ENCODE results near the gene OSBPL9. TPM values are rescaled to one million over a fixed set of nuclear protein-coding genes. Genes with fewer than 3 reads are reported as not detected.
A peak's percentile ranks its signal among the peaks of the same experiment; 100 is the strongest.

Gene OSBPL9
- total and polyA plus RNA-seq, 9 of the 15 experiments (the other 6 are each of a cell fraction or from before 2014, with no cell fraction given): 43.9 to 217 (median 170) TPM

- TF ChIP-seq NFIC (IDR thresholded peaks at IDR 0.05) (peak; percentile 99), YY1 (IDR thresholded peaks at IDR 0.05; ENCODE audit: borderline replicate concordance in 1 of 3, control insufficient read depth in 1 of 3, extremely low read depth in 1 of 3, insufficient read depth in 3 of 3, insufficient read length in 1 of 3, insufficient replicate concordance in 2 of 3, low read depth in 1 of 3, low read length in 2 of 3) (peak in 1 of 3 experiments; percentile 72), NCOR1 (IDR thresholded peaks at IDR 0.05) (peak; percentile 3; the same call in 1 of the 2 replicates), TAL1 (IDR thresholded peaks at IDR 0.05) (peak; percentile 37; the same call in 1 of the 2 replicates), FOSL1 (tag; conservative IDR thresholded peaks at IDR 0.05) (peak; percentile 96), SMARCB1 (IDR thresholded peaks at IDR 0.05; ENCODE audit: insufficient read length, low read depth) (peak; percentile 72), BRD9 (IDR thresholded peaks at IDR 0.05; ENCODE audit: low read depth, partially characterized antibody) (peak; percentile 26), ZNF584 (CRISPR knock-in tag; IDR thresholded peaks at IDR 0.05; ENCODE audit: low read depth) (peak; percentile 45; the same call in 1 of the 2 replicates), ZC3H11A (IDR thresholded peaks at IDR 0.05; ENCODE audit: low read depth, low read length) (no peak), DMBX1 (CRISPR knock-in tag; IDR thresholded peaks at IDR 0.05; ENCODE audit: borderline replicate concordance) (peak; percentile 60; the same call in 1 of the 2 replicates), EP300 (IDR thresholded peaks at IDR 0.05; ENCODE audit: low read length) (peak; percentile 92), ZBTB7A (IDR thresholded peaks at IDR 0.05; ENCODE audit: borderline replicate concordance, control insufficient read depth, low read depth, low read length) (peak; percentile 43; the same call in 1 of the 2 replicates), MAFK (IDR thresholded peaks at IDR 0.05; ENCODE audit: low read length) (peak; percentile 84), SRF (CRISPR knock-in tag; IDR thresholded peaks at IDR 0.05) (0 out of 4 replicates have a peak, but pooled peaks of 1 of the 2 experiments have one; percentile 69), CTCFL (IDR thresholded peaks at IDR 0.05; ENCODE audit: borderline replicate concordance, insufficient read depth, low read depth, low read length, poor library complexity, severe bottlenecking) (no peak), GATAD2A (IDR thresholded peaks at IDR 0.05) (peak; percentile 70; the same call in 1 of the 2 replicates), JUNB (CRISPR knock-in tag; conservative IDR thresholded peaks at IDR 0.05) (0 out of 2 replicates have a peak, but pooled peaks have one; percentile 41), BHLHE40 (IDR thresholded peaks at IDR 0.05; ENCODE audit: low read length) (peak; percentile 51; the same call in 1 of the 2 replicates), ZFP91 (CRISPR knock-in tag; IDR thresholded peaks at IDR 0.05) (no peak), TBL1XR1 (IDR thresholded peaks at IDR 0.05; ENCODE audit: low read length in 2 of 2) (peak in 1 of 2 experiments; percentile 76; a peak in 1 of 4 replicates), CBX3 (IDR thresholded peaks at IDR 0.05; ENCODE audit: borderline replicate concordance in 1 of 2, low read length in 2 of 2) (peak in 1 of 2 experiments; percentile 78; a peak in 1 of 3 replicates)
- TF ChIP-seq, protein P1, sequence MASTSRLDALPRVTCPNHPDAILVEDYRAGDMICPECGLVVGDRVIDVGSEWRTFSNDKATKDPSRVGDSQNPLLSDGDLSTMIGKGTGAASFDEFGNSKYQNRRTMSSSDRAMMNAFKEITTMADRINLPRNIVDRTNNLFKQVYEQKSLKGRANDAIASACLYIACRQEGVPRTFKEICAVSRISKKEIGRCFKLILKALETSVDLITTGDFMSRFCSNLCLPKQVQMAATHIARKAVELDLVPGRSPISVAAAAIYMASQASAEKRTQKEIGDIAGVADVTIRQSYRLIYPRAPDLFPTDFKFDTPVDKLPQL (IDR thresholded peaks at IDR 0.05; ENCODE audit: extremely low read depth, insufficient read length): no peak
Measured at GRCh38 chr1:51622455-51622913, 5.6 kb downstream of the OSBPL9 start (continued).
